B cell (primary cell): ENCODE measurements around the gene HIC1. TPM values are rescaled to one million over a fixed set of nuclear protein-coding genes. Genes with fewer than 3 reads are reported as not detected.

Experiments
- ATAC-seq: fragments of 200-7000 bp; cut with Tn5 transposase; one replicate; pipeline ENCODE4 v1.10.0; 2021; ENCODE audit warnings: low read depth, mild to moderate bottlenecking, moderate number of reproducible peaks, moderate library complexity
- CTCF ChIA-PET: fragments of 350-600 bp; sonication (Branson Sonifier 250); formaldehyde crosslinking; loops from one replicate; lab custom pipeline; 2021; ENCODE audit warnings: antibody characterized with exemption, inconsistent platforms; lab: Charles Lee
- POLR2A ChIA-PET: fragments of 350-600 bp; sonication (Branson Sonifier 250); formaldehyde crosslinking; loops from one replicate; lab custom pipeline; 2021; ENCODE audit warnings: antibody characterized with exemption; lab: Charles Lee
- DNase-seq: peaks from one replicate; pipeline ENCODE4 v3.0.0; 2013
- H2AFZ ChIP-seq: 2 replicates; pipeline ENCODE4 v1.6.1; 2012; ENCODE audit warnings: mild to moderate bottlenecking, low read depth, low read length; ENCODE audit not compliant: insufficient read depth, poor library complexity, severe bottlenecking
- H3K27ac ChIP-seq, 2 donors: 1 replicate in 1 of 2; 2 replicates in 1 of 2; pipeline ENCODE4 v1.5.1; 2012 to 2013; ENCODE audit warnings: low read length in 2 of 2, mild to moderate bottlenecking in 2 of 2, moderate library complexity in 1 of 2
- H3K27me3 ChIP-seq, 4 experiments: fragments of 200-600 bp in 1 of 4; sonication (generic) in 1 of 4; replicated peaks in 1 of 4; 1 replicate in 2 of 4; 2 replicates in 2 of 4; pipeline versions ENCODE4 v1.6.1 to v1.7.0; 2013 to 2016; ENCODE audit warnings: low read length in 3 of 4, mild to moderate bottlenecking in 2 of 4, mixed read lengths in 1 of 4, moderate library complexity in 1 of 4; ENCODE audit not compliant: insufficient read depth in 4 of 4, control insufficient read depth in 3 of 4; ENCODE audit errors: control extremely low read depth in 1 of 4
- H3K36me3 ChIP-seq, 2 experiments: replicated peaks in 1 of 2; 1 replicate in 1 of 2; 2 replicates in 1 of 2; pipeline versions ENCODE4 v1.6.1 to v1.7.1; 2013; ENCODE audit warnings: low read length in 1 of 2; ENCODE audit not compliant: insufficient read depth in 2 of 2, control insufficient read depth in 1 of 2; ENCODE audit errors: control extremely low read depth in 1 of 2, extremely low read depth in 1 of 2
- H3K4me1 ChIP-seq, 2 donors: fragments of 200-600 bp in 1 of 2; sonication (generic) in 1 of 2; 1 replicate in 1 of 2; 2 replicates in 1 of 2; pipeline versions ENCODE4 v1.5.1 to v1.6.1; 2013 to 2017; ENCODE audit warnings: low read length in 2 of 2; ENCODE audit not compliant: control insufficient read depth in 2 of 2, insufficient read depth in 2 of 2
- H3K4me2 ChIP-seq: replicated peaks from 2 replicates; pipeline ENCODE3; 2012; ENCODE audit warnings: mild to moderate bottlenecking, low read depth, low read length; ENCODE audit not compliant: poor library complexity, severe bottlenecking
- H3K4me3 ChIP-seq, 5 experiments: fragments of 200-600 bp in 1 of 5; sonication (generic) in 1 of 5; 1 replicate in 3 of 5; 2 replicates in 2 of 5; pipeline versions ENCODE4 v1.5.1 to v1.7.0; 2011 to 2016; ENCODE audit warnings: low read length in 4 of 5, mild to moderate bottlenecking in 4 of 5, low read depth in 2 of 5, control low read depth in 1 of 5, moderate library complexity in 1 of 5; ENCODE audit not compliant: insufficient read depth in 1 of 5; ENCODE audit errors: control extremely low read depth in 1 of 5, extremely low read depth in 1 of 5
- H3K79me2 ChIP-seq: fragments of 200-600 bp; sonication (generic); one replicate; pipeline ENCODE4 v1.6.0; 2016; ENCODE audit warnings: low read length; ENCODE audit not compliant: control insufficient read depth, insufficient read depth
- H3K9ac ChIP-seq: fragments of 200-600 bp; sonication (generic); 2 replicates; pipeline ENCODE4 v1.6.1; 2017; ENCODE audit warnings: mild to moderate bottlenecking, low read length, moderate library complexity
- H3K9me3 ChIP-seq, 3 donors: one replicate each; pipeline versions ENCODE4 v1.6.1 to v1.7.1; 2013; ENCODE audit warnings: low read length in 2 of 3; ENCODE audit not compliant: control insufficient read depth in 2 of 3, insufficient read depth in 1 of 3; ENCODE audit errors: control extremely low read depth in 1 of 3
- H4K20me1 ChIP-seq: 2 replicates; pipeline ENCODE4 v1.6.0; 2012; ENCODE audit warnings: mild to moderate bottlenecking, low read length; ENCODE audit not compliant: insufficient read depth, control insufficient read depth, poor library complexity, severe bottlenecking
- H3K27ac Mint-ChIP-seq: one replicate; pipeline ENCODE4 v1.8.0; 2021; ENCODE audit warnings: mixed read lengths
- H3K27me3 Mint-ChIP-seq: one replicate; pipeline ENCODE4 v1.8.0; 2021; ENCODE audit warnings: mixed read lengths
- H3K4me1 Mint-ChIP-seq: one replicate; pipeline ENCODE4 v1.8.0; 2021; ENCODE audit warnings: mixed read lengths
- H3K4me3 Mint-ChIP-seq: one replicate; pipeline ENCODE4 v1.8.0; 2021; ENCODE audit warnings: mixed read lengths
- H3K9me3 Mint-ChIP-seq: one replicate; pipeline ENCODE4 v1.8.0; 2022; ENCODE audit warnings: mixed read lengths; ENCODE audit not compliant: insufficient read depth
- CTCF ChIP-seq: fragments of 200-600 bp; IDR thresholded peaks from one replicate; pipeline ENCODE4 v1.8.0; 2022; ENCODE audit warnings: antibody characterized with exemption, mild to moderate bottlenecking
- EZH2 ChIP-seq: IDR thresholded peaks from 2 replicates; pipeline ENCODE4 v1.6.1; 2012; ENCODE audit warnings: borderline replicate concordance, low read depth, mild to moderate bottlenecking, moderate library complexity, low read length; ENCODE audit not compliant: insufficient read depth, poor library complexity, severe bottlenecking
- WGBS: methylation state at CpG from one replicate; pipeline ENCODE4 v1.1.5; 2013; ENCODE audit warnings: missing lambda C conversion rate; ENCODE audit not compliant: insufficient coverage; 5-methylcytosine and 5-hydroxymethylcytosine counted together
- intact Hi-C: fragments of 100-400 bp; cut with micrococcal nuclease; formaldehyde crosslinking; loops from one replicate; pipeline ENCODE4 v1.10.0; 2022
- polyA plus RNA-seq: library from polyadenylated mRNA; depleted of rRNA; stranded (reverse); fragments of >200 nt; gene quantifications from 2 replicates; pipeline ENCODE4 v1.2.3, GENCODE V29; 2012
- total RNA-seq, 2 donors: library from RNA; stranded (reverse); fragments of 120-200 nt in 1 of 2; gene quantifications; 1 replicate in 1 of 2; 2 replicates in 1 of 2; pipeline versions ENCODE4 v1.2.3 to v1.2.4, GENCODE V29; 2013 to 2022

HIC1 gene
- total and polyA plus RNA-seq, 2 donors (not counting 1 experiment from before 2014, with no cell fraction given) = 0.46 to 1.9 TPM

- ChIA-PET CTCF (interaction anchor here (0.5 to 6.6 kb wide), 4 partner anchors 21 to 175 kb away, joined by 3 to 92 read pairs (median 5); partner anchors contain the start of gene HIC1), POLR2A (no interaction called here)
- no peaks in the 10 kb centered on the region for H3K27me3 Mint-ChIP-seq
- Histone ChIP-seq H2AFZ (no peak overlapping the region), H3K4me2 (no peak overlapping the region), H3K9ac (no peak overlapping the region), H4K20me1 (no peaks in the 10 kb centered on the region), H3K27me3 (no peaks in the 10 kb centered on the region), H3K36me3 (peaks cover 0 to 26% of the 10 kb centered on the region in 2 experiments), H3K79me2 (no peaks in the 10 kb centered on the region), H3K4me1 (peaks cover 38 to 56% of the 10 kb centered on the region in 2 donors), H3K27ac (no peak overlapping the region), H3K4me3 (no peak overlapping the region), H3K9me3 (no peaks in the 10 kb centered on the region)
- intact Hi-C loops = loop anchor here (10.0 kb wide), 1 partner anchor 50 kb away; no protein-coding TSS in a partner anchor
- ATAC-seq (no peak), DNase-seq (no peak)
- H3K27ac Mint-ChIP-seq = no peak overlapping the region
- 93% methylated on average over 4 of the region's 13 CpGs for WGBS
- H3K9me3 Mint-ChIP-seq = no peaks in the 10 kb centered on the region
- H3K4me3 Mint-ChIP-seq = no peak overlapping the region
- TF ChIP-seq EZH2 (no peak), CTCF (no peak)
- H3K4me1 Mint-ChIP-seq = peaks cover 61% of the 10 kb centered on the region
Measured at GRCh38 chr17:2084766-2085647, 30.1 kb downstream of the HIC1 start.

- ChIA-PET POLR2A (no interaction called here), CTCF (interaction anchor here (1.2 to 6.6 kb wide), 2 partner anchors 29 to 159 kb away, joined by 7 to 92 read pairs; partner anchors contain the start of gene HIC1)
- DNase-seq = no peak
- H3K4me3 Mint-ChIP-seq = no peak overlapping the region
- H3K79me2 ChIP-seq = no peaks in the 10 kb centered on the region
- no peaks in the 10 kb centered on the region for H3K27me3 Mint-ChIP-seq
- H3K27ac Mint-ChIP-seq = no peak overlapping the region
- no peak overlapping the region for H3K9ac ChIP-seq
- intact Hi-C loops = loop anchor here (10.0 kb wide), 1 partner anchor 49 kb away; no protein-coding TSS in a partner anchor
- 89% methylated on average over 5 of the region's 5 CpGs for WGBS
- H4K20me1 ChIP-seq = no peaks in the 10 kb centered on the region
- no peaks in the 10 kb centered on the region for H3K27me3 ChIP-seq
- H3K9me3 ChIP-seq = no peaks in the 10 kb centered on the region
- TF ChIP-seq EZH2 (no peak), CTCF (no peak)
- no peaks in the 10 kb centered on the region for H3K9me3 Mint-ChIP-seq
- peaks cover 67% of the 10 kb centered on the region for H3K4me1 Mint-ChIP-seq
- H3K27ac ChIP-seq = no peak overlapping the region
- H3K4me3 ChIP-seq = no peak overlapping the region
- H3K4me1 ChIP-seq = peaks cover 44 to 62% of the 10 kb centered on the region in 2 donors
- no peak overlapping the region for H3K4me2 ChIP-seq
- no peak for ATAC-seq
- H3K36me3 ChIP-seq = peaks cover 0 to 26% of the 10 kb centered on the region in 2 experiments
- no peak overlapping the region for H2AFZ ChIP-seq
Measured at GRCh38 chr17:2085648-2085949, 30.7 kb downstream of the HIC1 start.
